ENCODE data around the gene U2AF1L4.

- TF ChIP-seq CTCF (conservative IDR thresholded peaks at IDR 0.05) (no peak), ZFX (IDR thresholded peaks at IDR 0.05) (no peak)
Measured at GRCh38 chr19:35780717-35781116, 35.5 kb upstream of the U2AF1L4 start.

Data from C4-2B (cell line).